Measurements from ENCODE around the gene SLCO2A1.
A peak's percentile ranks its signal among the peaks of the same experiment; 100 is the strongest.

Gene SLCO2A1

DNA sequence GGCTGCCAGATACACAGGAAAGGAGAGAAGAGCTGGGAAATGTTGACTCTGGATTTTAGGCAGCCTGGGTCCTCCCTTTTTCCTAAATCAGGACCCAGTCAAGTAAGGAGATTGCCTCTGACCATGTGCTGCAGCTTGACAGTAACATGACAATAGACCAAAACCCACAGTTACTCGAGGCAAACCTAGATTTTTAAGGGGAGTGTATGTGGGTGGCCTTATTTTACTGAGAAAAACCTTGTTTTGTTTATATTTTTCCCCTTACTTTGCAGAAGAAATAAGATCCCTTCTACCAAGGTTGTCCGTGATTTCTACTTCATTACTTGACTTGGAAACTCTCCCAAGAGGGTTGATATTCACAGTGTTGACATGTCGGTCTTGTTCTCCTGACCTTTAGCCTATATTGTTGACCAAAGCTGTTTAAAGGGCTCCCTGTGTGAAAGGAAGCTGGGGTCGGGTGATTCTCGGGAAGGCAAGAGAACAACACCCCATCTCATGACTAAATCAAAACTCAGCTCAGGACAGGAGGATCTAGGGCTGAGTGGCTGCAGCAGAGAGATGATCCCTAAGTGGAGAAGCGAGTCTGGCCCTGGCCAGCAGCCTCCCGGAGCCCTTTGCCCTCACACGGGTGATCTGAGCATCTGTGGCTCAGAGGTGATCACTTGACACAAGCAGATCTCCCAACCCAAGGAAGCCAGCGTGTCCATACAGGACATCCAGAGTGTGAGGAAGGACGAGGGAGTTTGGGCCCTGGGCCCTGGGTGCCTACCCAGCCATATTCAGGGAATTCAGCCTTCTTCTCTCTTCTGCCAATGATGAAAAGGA, 31.0 kb upstream of the SLCO2A1 start:
- no peak overlapping the region for H3K4me3 ChIP-seq (ENCODE audit: control insufficient read depth, low read depth, low read length)
- DNase-seq (ENCODE audit: low read depth) = no peak
- TF ChIP-seq CTCF (IDR thresholded peaks at IDR 0.05; ENCODE audit: control insufficient read depth, insufficient read depth, low read depth, low read length, missing control alignments) = no peak

- peak; percentile 27 for TF ChIP-seq CTCF (IDR thresholded peaks at IDR 0.05; ENCODE audit: control insufficient read depth, insufficient read depth, low read depth, low read length, missing control alignments)
- DNase-seq (ENCODE audit: low read depth) = no peak
- H3K4me3 ChIP-seq (ENCODE audit: control insufficient read depth, low read depth, low read length) = no peak overlapping the region
These were observed 30.2 kb upstream of the SLCO2A1 start for GRCh38 chr3:134059671-134060560.

DNA sequence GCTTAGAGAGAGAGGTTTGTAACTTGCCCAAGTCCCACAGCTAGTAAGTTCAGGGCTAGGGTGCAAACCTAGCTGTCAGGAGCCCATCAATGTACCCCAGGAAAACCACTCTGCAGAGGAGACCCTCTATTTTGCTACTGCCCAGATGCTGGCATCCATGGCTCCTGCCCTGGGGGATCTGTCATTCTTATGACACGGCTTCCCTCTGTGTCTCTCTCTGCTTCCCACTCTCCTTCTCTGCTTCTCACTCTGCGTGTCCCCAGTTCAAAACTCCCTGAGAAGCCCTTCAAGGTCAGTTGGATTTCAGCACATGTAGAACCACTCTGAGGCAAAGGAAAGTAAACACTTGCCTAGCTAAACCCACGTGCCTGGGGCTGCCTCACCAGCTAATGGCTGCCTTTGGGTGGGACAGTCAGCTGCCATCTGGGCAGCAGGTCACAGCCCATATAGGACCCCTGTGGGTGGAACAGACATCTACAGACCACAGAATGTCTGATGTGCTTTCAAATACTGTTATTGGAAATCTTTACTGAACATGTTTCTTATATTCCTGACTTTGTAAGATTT, 29.4 kb upstream of the SLCO2A1 start:
- no peak for TF ChIP-seq CTCF (IDR thresholded peaks at IDR 0.05; ENCODE audit: control insufficient read depth, insufficient read depth, low read depth, low read length, missing control alignments)
- H3K4me3 ChIP-seq (ENCODE audit: control insufficient read depth, low read depth, low read length) = no peak overlapping the region

DNA sequence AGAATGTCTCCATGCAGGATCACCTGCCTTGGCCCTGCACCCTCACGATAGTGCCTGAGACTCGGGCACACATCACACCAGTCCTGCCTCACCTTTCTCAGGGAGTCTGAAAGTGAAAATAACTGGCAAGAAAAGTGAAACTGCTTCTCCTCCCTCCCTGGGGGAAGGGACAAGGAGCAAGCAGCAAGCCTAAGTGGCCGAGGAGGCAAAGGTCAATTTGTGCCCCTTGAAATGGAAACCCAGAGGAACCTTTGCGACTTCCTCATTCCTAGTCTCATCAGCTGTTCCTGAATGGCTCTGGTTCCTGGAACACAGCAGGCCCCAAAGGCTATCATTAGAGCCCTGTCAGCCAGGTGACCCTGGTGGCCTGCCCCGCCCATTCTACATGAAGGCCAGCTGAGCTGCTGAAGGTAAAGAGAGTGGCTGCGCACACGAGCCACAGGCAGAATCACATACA, 28.0 kb upstream of the SLCO2A1 start:
- no peak for TF ChIP-seq CTCF (IDR thresholded peaks at IDR 0.05; ENCODE audit: control insufficient read depth, insufficient read depth, low read depth, low read length, missing control alignments)
- no peak for DNase-seq (ENCODE audit: low read depth)
- H3K4me3 ChIP-seq (ENCODE audit: control insufficient read depth, low read depth, low read length) = no peak overlapping the region

More for the DNA sequence above, 29.4 kb upstream of the SLCO2A1 start:
- DNase-seq (ENCODE audit: low read depth) = no peak

DNA sequence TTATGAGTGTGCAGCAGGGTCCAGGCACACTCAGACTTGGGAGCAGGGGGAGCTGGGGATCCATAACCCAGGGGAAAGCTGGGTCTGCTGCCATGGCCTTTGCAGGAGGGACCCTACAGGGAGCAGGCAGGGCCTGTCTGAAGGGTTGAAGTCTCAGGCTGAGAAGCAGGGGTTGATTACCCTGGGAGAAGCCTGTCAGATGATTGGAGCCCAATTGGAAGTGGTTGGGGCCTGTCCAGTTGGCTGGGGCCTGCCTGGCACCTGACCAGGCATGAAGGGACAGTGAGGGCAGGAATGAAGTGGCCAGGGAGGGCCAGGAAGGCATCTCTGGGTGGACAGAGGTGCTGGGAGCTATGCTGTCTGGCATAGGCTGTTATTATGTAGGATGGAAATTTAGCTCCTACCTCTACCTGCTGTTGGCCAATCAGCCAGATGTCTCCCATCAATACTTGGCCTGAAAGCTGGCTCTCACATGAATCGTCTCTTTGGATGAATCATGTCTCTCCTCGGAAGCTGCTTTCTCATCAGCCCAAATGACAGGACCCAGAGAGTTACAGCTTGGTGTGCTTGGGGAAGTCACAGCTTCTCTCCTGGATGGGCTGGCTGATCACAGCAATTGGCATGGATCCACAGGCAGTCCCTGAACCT, 27.4 kb upstream of the SLCO2A1 start:
- DNase-seq (ENCODE audit: low read depth) = no peak
- no peak overlapping the region for H3K4me3 ChIP-seq (ENCODE audit: control insufficient read depth, low read depth, low read length)
- no peak for TF ChIP-seq CTCF (IDR thresholded peaks at IDR 0.05; ENCODE audit: control insufficient read depth, insufficient read depth, low read depth, low read length, missing control alignments)

GRCh38 chr3:134056464-134056891, 26.8 kb upstream of the SLCO2A1 start:
- no peak for TF ChIP-seq CTCF (IDR thresholded peaks at IDR 0.05; ENCODE audit: control insufficient read depth, insufficient read depth, low read depth, low read length, missing control alignments)
- DNase-seq (ENCODE audit: low read depth) = no peak
- no peak overlapping the region for H3K4me3 ChIP-seq (ENCODE audit: control insufficient read depth, low read depth, low read length)

Measured in AG09309 (cell line).